Hepatocyte (in vitro differentiated cells): ENCODE measurements around the gene CEACAM8.

Experiments used
- CTCF ChIP-seq: fragments of 200-600 bp; sonication (generic); IDR thresholded peaks from 2 replicates; pipeline ENCODE4 v1.5.1; 2016; ENCODE audit warnings: antibody characterized with exemption, mild to moderate bottlenecking; ENCODE audit not compliant: poor library complexity
- EZH2 ChIP-seq: fragments of 200-600 bp; sonication (generic); IDR thresholded peaks from 2 replicates; pipeline ENCODE4 v1.6.1; 2016; ENCODE audit warnings: antibody characterized with exemption, mild to moderate bottlenecking, borderline replicate concordance

GRCh38 chr19:42546831-42547500 is 47.8 kb downstream of the CEACAM8 start:
- TF ChIP-seq CTCF = no peak
- TF ChIP-seq EZH2 = no peak
